ENCODE measurements around the gene GJC1. TPM values are rescaled to one million over a fixed set of nuclear protein-coding genes. Genes with fewer than 3 reads are reported as not detected.

GJC1 gene
- total and polyA plus RNA-seq, 2 donors from 2014 or later = 1.8 to 6.5 TPM

DNA sequence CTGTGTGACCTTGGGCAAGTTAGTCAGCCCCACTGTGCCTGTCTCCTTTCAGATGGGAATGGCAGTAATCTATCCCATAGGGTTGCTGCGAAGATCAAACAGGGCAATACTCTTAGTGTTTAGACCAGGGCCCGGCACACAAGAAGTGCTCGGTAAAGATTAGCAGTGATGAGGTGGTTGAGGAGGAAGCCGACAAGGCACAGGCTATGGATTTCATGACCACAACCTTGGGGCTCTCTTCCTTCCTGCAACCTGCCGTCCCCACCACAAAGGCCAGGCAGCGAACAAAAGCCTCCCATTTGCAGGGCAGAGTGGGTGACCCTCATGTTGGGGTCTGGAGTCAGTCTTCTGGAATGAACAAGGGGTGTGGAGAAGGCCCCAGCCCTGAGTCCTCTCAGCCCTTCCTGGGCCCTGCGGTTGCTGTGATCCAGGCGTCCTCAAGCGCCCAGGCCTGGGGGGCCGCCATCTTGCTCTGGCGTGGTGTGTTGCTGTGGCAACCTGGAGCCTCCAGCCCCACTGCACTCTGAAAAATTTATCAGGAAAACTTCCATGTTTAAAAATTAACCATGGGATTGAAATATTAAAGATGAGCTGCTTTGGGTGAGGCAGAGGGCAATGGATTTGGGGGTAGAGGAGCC is 61.5 kb downstream of the GJC1 start:
- TF ChIP-seq, protein P1, sequence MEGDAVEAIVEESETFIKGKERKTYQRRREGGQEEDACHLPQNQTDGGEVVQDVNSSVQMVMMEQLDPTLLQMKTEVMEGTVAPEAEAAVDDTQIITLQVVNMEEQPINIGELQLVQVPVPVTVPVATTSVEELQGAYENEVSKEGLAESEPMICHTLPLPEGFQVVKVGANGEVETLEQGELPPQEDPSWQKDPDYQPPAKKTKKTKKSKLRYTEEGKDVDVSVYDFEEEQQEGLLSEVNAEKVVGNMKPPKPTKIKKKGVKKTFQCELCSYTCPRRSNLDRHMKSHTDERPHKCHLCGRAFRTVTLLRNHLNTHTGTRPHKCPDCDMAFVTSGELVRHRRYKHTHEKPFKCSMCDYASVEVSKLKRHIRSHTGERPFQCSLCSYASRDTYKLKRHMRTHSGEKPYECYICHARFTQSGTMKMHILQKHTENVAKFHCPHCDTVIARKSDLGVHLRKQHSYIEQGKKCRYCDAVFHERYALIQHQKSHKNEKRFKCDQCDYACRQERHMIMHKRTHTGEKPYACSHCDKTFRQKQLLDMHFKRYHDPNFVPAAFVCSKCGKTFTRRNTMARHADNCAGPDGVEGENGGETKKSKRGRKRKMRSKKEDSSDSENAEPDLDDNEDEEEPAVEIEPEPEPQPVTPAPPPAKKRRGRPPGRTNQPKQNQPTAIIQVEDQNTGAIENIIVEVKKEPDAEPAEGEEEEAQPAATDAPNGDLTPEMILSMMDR (IDR thresholded peaks at IDR 0.05; ENCODE audit: borderline replicate concordance, extremely low read depth, insufficient read depth) = no peak
- no peaks in the 10 kb centered on the region for H3K27me3 ChIP-seq (ENCODE audit: control insufficient read depth, insufficient read depth, low read length)
- no peak overlapping the region for H3K9ac ChIP-seq (ENCODE audit: low read length in 3 of 3)
- no peak for DNase-seq
- H3K4me3 ChIP-seq (ENCODE audit: low read length in 3 of 3) = no peak overlapping the region
- FAIRE-seq = no peak
- H3K27ac ChIP-seq (ENCODE audit: low read depth in 2 of 2, low read length in 2 of 2) = no peak overlapping the region
- H3K36me3 ChIP-seq (ENCODE audit: control insufficient read depth in 2 of 3, insufficient read depth in 3 of 3, low read length in 3 of 3) = no peaks in the 10 kb centered on the region
- H3K9me3 ChIP-seq (ENCODE audit: control insufficient read depth in 2 of 3, insufficient read depth in 1 of 3, low read length in 3 of 3) = no peaks in the 10 kb centered on the region
- no peaks in the 10 kb centered on the region for H3K4me1 ChIP-seq (ENCODE audit: control insufficient read depth in 2 of 3, insufficient read depth in 2 of 3, low read depth in 1 of 3, low read length in 3 of 3)
- intact Hi-C loops (cut with DNase I) = no loop called here

DNA sequence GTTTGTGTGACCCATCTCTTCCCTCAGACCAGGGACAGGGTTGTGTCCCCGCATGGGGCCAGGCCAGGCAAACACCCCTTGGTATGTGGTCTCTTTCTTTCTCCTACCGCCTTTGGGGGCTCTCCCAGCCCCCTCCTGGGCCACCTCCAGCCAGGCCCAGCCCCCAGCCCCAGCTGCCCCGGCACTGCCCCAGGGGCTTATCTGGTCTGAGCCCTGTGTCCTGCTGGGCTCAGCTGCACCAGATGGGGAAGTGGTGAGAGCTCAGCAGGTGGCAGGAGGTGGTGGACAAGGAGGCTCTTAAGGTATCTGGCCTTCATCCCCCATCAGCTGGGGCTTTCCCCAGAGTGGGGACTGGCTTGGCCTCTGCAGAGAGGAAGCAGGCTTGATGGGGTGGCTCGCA is 62.6 kb downstream of the GJC1 start:
- Histone ChIP-seq H3K4me3 (ENCODE audit: low read length in 3 of 3) (no peak overlapping the region), H3K9me3 (ENCODE audit: control insufficient read depth in 2 of 3, insufficient read depth in 1 of 3, low read length in 3 of 3) (no peaks in the 10 kb centered on the region), H3K27me3 (ENCODE audit: control insufficient read depth, insufficient read depth, low read length) (no peaks in the 10 kb centered on the region), H3K36me3 (ENCODE audit: control insufficient read depth in 2 of 3, insufficient read depth in 3 of 3, low read length in 3 of 3) (no peaks in the 10 kb centered on the region), H3K27ac (ENCODE audit: low read depth in 2 of 2, low read length in 2 of 2) (no peak overlapping the region), H3K4me1 (ENCODE audit: control insufficient read depth in 2 of 3, insufficient read depth in 2 of 3, low read depth in 1 of 3, low read length in 3 of 3) (no peaks in the 10 kb centered on the region), H3K9ac (ENCODE audit: low read length in 3 of 3) (no peak overlapping the region)
- no peak for FAIRE-seq
- intact Hi-C loops (cut with DNase I) = no loop called here
- TF ChIP-seq, protein P1 (IDR thresholded peaks at IDR 0.05; ENCODE audit: borderline replicate concordance, extremely low read depth, insufficient read depth) = no peak
- DNase-seq = no peak

DNA sequence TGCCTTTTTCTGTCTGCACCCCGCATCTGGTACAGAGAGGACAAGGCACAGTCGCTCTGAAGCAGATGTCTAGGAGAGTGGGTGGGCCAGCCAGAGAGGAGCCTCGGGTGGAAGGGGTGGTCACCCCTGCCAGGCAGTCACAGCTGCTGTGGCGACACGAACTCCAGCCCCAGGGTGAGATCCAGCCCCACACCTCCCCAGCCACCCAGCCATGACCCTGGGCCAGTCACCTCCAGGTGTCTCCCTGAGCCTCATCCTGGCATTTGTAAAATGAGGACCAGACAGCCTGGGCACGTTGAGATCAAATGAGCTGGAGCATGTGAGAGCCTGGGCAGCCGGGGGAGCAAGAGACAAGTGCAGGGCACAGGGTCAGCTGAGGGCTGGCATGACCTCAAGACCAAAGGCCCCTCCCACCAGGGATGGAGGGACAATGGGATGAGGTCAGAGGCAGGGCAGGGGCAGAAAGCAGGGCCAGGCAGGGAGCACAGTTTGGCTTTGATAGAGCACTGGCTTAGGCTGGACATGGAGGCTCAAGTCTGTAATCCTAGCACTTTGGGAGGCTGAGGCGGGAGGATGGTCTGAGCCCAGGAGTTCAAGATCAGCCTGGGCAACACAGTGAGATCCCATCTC is 63.6 kb downstream of the GJC1 start:
- intact Hi-C loops (cut with DNase I) = no loop called here
- no peak for DNase-seq
- no peak overlapping the region for H3K27ac ChIP-seq (ENCODE audit: low read depth in 2 of 2, low read length in 2 of 2)
- TF ChIP-seq, protein P1 (IDR thresholded peaks at IDR 0.05; ENCODE audit: borderline replicate concordance, extremely low read depth, insufficient read depth) = no peak
- no peaks in the 10 kb centered on the region for H3K36me3 ChIP-seq (ENCODE audit: control insufficient read depth in 2 of 3, insufficient read depth in 3 of 3, low read length in 3 of 3)
- no peaks in the 10 kb centered on the region for H3K27me3 ChIP-seq (ENCODE audit: control insufficient read depth, insufficient read depth, low read length)
- H3K9me3 ChIP-seq (ENCODE audit: control insufficient read depth in 2 of 3, insufficient read depth in 1 of 3, low read length in 3 of 3) = no peaks in the 10 kb centered on the region
- no peak overlapping the region for H3K9ac ChIP-seq (ENCODE audit: low read length in 3 of 3)
- FAIRE-seq = no peak
- H3K4me3 ChIP-seq (ENCODE audit: low read length in 3 of 3) = no peak overlapping the region
- no peaks in the 10 kb centered on the region for H3K4me1 ChIP-seq (ENCODE audit: control insufficient read depth in 2 of 3, insufficient read depth in 2 of 3, low read depth in 1 of 3, low read length in 3 of 3)
